B cell (primary cell): Measurements from ENCODE around the gene TTLL11. TPM values are rescaled to one million over a fixed set of nuclear protein-coding genes. Genes with fewer than 3 reads are reported as not detected.

Experiments
- ATAC-seq: fragments of 200-7000 bp; cut with Tn5 transposase; one replicate; pipeline ENCODE4 v1.10.0; 2021; ENCODE audit warnings: low read depth, mild to moderate bottlenecking, moderate number of reproducible peaks, moderate library complexity
- CTCF ChIA-PET: fragments of 350-600 bp; sonication (Branson Sonifier 250); formaldehyde crosslinking; loops from one replicate; lab custom pipeline; 2021; ENCODE audit warnings: antibody characterized with exemption, inconsistent platforms; lab: Charles Lee
- POLR2A ChIA-PET: fragments of 350-600 bp; sonication (Branson Sonifier 250); formaldehyde crosslinking; loops from one replicate; lab custom pipeline; 2021; ENCODE audit warnings: antibody characterized with exemption; lab: Charles Lee
- DNase-seq: peaks from one replicate; pipeline ENCODE4 v3.0.0; 2013
- H2AFZ ChIP-seq: 2 replicates; pipeline ENCODE4 v1.6.1; 2012; ENCODE audit warnings: mild to moderate bottlenecking, low read depth, low read length; ENCODE audit not compliant: insufficient read depth, poor library complexity, severe bottlenecking
- H3K27ac ChIP-seq, 2 donors: 1 replicate in 1 of 2; 2 replicates in 1 of 2; pipeline ENCODE4 v1.5.1; 2012 to 2013; ENCODE audit warnings: low read length in 2 of 2, mild to moderate bottlenecking in 2 of 2, moderate library complexity in 1 of 2
- H3K27me3 ChIP-seq, 4 experiments: fragments of 200-600 bp in 1 of 4; sonication (generic) in 1 of 4; replicated peaks in 1 of 4; 1 replicate in 2 of 4; 2 replicates in 2 of 4; pipeline versions ENCODE4 v1.6.1 to v1.7.0; 2013 to 2016; ENCODE audit warnings: low read length in 3 of 4, mild to moderate bottlenecking in 2 of 4, mixed read lengths in 1 of 4, moderate library complexity in 1 of 4; ENCODE audit not compliant: insufficient read depth in 4 of 4, control insufficient read depth in 3 of 4; ENCODE audit errors: control extremely low read depth in 1 of 4
- H3K36me3 ChIP-seq, 2 experiments: replicated peaks in 1 of 2; 1 replicate in 1 of 2; 2 replicates in 1 of 2; pipeline versions ENCODE4 v1.6.1 to v1.7.1; 2013; ENCODE audit warnings: low read length in 1 of 2; ENCODE audit not compliant: insufficient read depth in 2 of 2, control insufficient read depth in 1 of 2; ENCODE audit errors: control extremely low read depth in 1 of 2, extremely low read depth in 1 of 2
- H3K4me1 ChIP-seq, 2 donors: fragments of 200-600 bp in 1 of 2; sonication (generic) in 1 of 2; 1 replicate in 1 of 2; 2 replicates in 1 of 2; pipeline versions ENCODE4 v1.5.1 to v1.6.1; 2013 to 2017; ENCODE audit warnings: low read length in 2 of 2; ENCODE audit not compliant: control insufficient read depth in 2 of 2, insufficient read depth in 2 of 2
- H3K4me2 ChIP-seq: replicated peaks from 2 replicates; pipeline ENCODE3; 2012; ENCODE audit warnings: mild to moderate bottlenecking, low read depth, low read length; ENCODE audit not compliant: poor library complexity, severe bottlenecking
- H3K4me3 ChIP-seq, 5 experiments: fragments of 200-600 bp in 1 of 5; sonication (generic) in 1 of 5; 1 replicate in 3 of 5; 2 replicates in 2 of 5; pipeline versions ENCODE4 v1.5.1 to v1.7.0; 2011 to 2016; ENCODE audit warnings: low read length in 4 of 5, mild to moderate bottlenecking in 4 of 5, low read depth in 2 of 5, control low read depth in 1 of 5, moderate library complexity in 1 of 5; ENCODE audit not compliant: insufficient read depth in 1 of 5; ENCODE audit errors: control extremely low read depth in 1 of 5, extremely low read depth in 1 of 5
- H3K79me2 ChIP-seq: fragments of 200-600 bp; sonication (generic); one replicate; pipeline ENCODE4 v1.6.0; 2016; ENCODE audit warnings: low read length; ENCODE audit not compliant: control insufficient read depth, insufficient read depth
- H3K9ac ChIP-seq: fragments of 200-600 bp; sonication (generic); 2 replicates; pipeline ENCODE4 v1.6.1; 2017; ENCODE audit warnings: mild to moderate bottlenecking, low read length, moderate library complexity
- H3K9me3 ChIP-seq, 3 donors: one replicate each; pipeline versions ENCODE4 v1.6.1 to v1.7.1; 2013; ENCODE audit warnings: low read length in 2 of 3; ENCODE audit not compliant: control insufficient read depth in 2 of 3, insufficient read depth in 1 of 3; ENCODE audit errors: control extremely low read depth in 1 of 3
- H4K20me1 ChIP-seq: 2 replicates; pipeline ENCODE4 v1.6.0; 2012; ENCODE audit warnings: mild to moderate bottlenecking, low read length; ENCODE audit not compliant: insufficient read depth, control insufficient read depth, poor library complexity, severe bottlenecking
- H3K27ac Mint-ChIP-seq: one replicate; pipeline ENCODE4 v1.8.0; 2021; ENCODE audit warnings: mixed read lengths
- H3K27me3 Mint-ChIP-seq: one replicate; pipeline ENCODE4 v1.8.0; 2021; ENCODE audit warnings: mixed read lengths
- H3K4me1 Mint-ChIP-seq: one replicate; pipeline ENCODE4 v1.8.0; 2021; ENCODE audit warnings: mixed read lengths
- H3K4me3 Mint-ChIP-seq: one replicate; pipeline ENCODE4 v1.8.0; 2021; ENCODE audit warnings: mixed read lengths
- H3K9me3 Mint-ChIP-seq: one replicate; pipeline ENCODE4 v1.8.0; 2022; ENCODE audit warnings: mixed read lengths; ENCODE audit not compliant: insufficient read depth
- EZH2 ChIP-seq: IDR thresholded peaks from 2 replicates; pipeline ENCODE4 v1.6.1; 2012; ENCODE audit warnings: borderline replicate concordance, low read depth, mild to moderate bottlenecking, moderate library complexity, low read length; ENCODE audit not compliant: insufficient read depth, poor library complexity, severe bottlenecking
- WGBS: methylation state at CpG from one replicate; pipeline ENCODE4 v1.1.5; 2013; ENCODE audit warnings: missing lambda C conversion rate; ENCODE audit not compliant: insufficient coverage; 5-methylcytosine and 5-hydroxymethylcytosine counted together
- intact Hi-C: fragments of 100-400 bp; cut with micrococcal nuclease; formaldehyde crosslinking; loops from one replicate; pipeline ENCODE4 v1.10.0; 2022
- polyA plus RNA-seq: library from polyadenylated mRNA; depleted of rRNA; stranded (reverse); fragments of >200 nt; gene quantifications from 2 replicates; pipeline ENCODE4 v1.2.3, GENCODE V29; 2012
- total RNA-seq, 2 donors: library from RNA; stranded (reverse); fragments of 120-200 nt in 1 of 2; gene quantifications; 1 replicate in 1 of 2; 2 replicates in 1 of 2; pipeline versions ENCODE4 v1.2.3 to v1.2.4, GENCODE V29; 2013 to 2022
- TF ChIP-seq, protein P1 (sequence below): fragments of 200-600 bp; IDR thresholded peaks from one replicate; pipeline ENCODE4 v1.8.0; 2022; ENCODE audit warnings: antibody characterized with exemption, mild to moderate bottlenecking

Gene TTLL11
- total and polyA plus RNA-seq, 2 donors (not counting 1 experiment from before 2014, with no cell fraction given) = 3.6 to 3.8 TPM

GRCh38 chr9:121774715-121775613, 318.1 kb downstream of the TTLL11 start:
- WGBS = 84% methylated on average over 19 of the region's 26 CpGs
- H3K4me2 ChIP-seq = no peak overlapping the region
- no peak overlapping the region for H3K27ac Mint-ChIP-seq
- no peak for TF ChIP-seq EZH2
- TF ChIP-seq, protein P1, sequence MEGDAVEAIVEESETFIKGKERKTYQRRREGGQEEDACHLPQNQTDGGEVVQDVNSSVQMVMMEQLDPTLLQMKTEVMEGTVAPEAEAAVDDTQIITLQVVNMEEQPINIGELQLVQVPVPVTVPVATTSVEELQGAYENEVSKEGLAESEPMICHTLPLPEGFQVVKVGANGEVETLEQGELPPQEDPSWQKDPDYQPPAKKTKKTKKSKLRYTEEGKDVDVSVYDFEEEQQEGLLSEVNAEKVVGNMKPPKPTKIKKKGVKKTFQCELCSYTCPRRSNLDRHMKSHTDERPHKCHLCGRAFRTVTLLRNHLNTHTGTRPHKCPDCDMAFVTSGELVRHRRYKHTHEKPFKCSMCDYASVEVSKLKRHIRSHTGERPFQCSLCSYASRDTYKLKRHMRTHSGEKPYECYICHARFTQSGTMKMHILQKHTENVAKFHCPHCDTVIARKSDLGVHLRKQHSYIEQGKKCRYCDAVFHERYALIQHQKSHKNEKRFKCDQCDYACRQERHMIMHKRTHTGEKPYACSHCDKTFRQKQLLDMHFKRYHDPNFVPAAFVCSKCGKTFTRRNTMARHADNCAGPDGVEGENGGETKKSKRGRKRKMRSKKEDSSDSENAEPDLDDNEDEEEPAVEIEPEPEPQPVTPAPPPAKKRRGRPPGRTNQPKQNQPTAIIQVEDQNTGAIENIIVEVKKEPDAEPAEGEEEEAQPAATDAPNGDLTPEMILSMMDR = no peak
- H3K4me1 ChIP-seq = no peaks in the 10 kb centered on the region
- ChIA-PET POLR2A (no interaction called here), CTCF (no interaction called here)
- intact Hi-C loops = no loop called here
- H3K4me1 Mint-ChIP-seq = peaks cover 4% of the 10 kb centered on the region
- H3K27me3 Mint-ChIP-seq = no peaks in the 10 kb centered on the region
- DNase-seq (no peak), ATAC-seq (no peak)
- H3K9me3 Mint-ChIP-seq = no peaks in the 10 kb centered on the region
- no peaks in the 10 kb centered on the region for H3K36me3 ChIP-seq
- no peaks in the 10 kb centered on the region for H3K27me3 ChIP-seq
- H3K9me3 ChIP-seq = peaks cover 0 to 5% (median 0%) of the 10 kb centered on the region in 3 donors
- H3K9ac ChIP-seq = no peak overlapping the region
- no peak overlapping the region for H2AFZ ChIP-seq
- H4K20me1 ChIP-seq = no peaks in the 10 kb centered on the region
- no peak overlapping the region for H3K27ac ChIP-seq
- no peak overlapping the region for H3K4me3 ChIP-seq
- H3K4me3 Mint-ChIP-seq = no peak overlapping the region
- no peaks in the 10 kb centered on the region for H3K79me2 ChIP-seq
